GM23248 (cell line): ENCODE data around the gene RHOD.

Experiments used
- EZH2 ChIP-seq: fragments of 200-600 bp; sonication (generic); IDR thresholded peaks from 2 replicates; pipeline ENCODE4 v1.6.1; 2018; ENCODE audit warnings: antibody characterized with exemption, mild to moderate bottlenecking; ENCODE audit not compliant: insufficient read depth, poor library complexity, severe bottlenecking
- EZH2phosphoT487 ChIP-seq: fragments of 200-600 bp; sonication (generic); IDR thresholded peaks from 2 replicates; pipeline ENCODE4 v1.6.1; 2018; ENCODE audit warnings: antibody characterized with exemption, moderate library complexity, mild to moderate bottlenecking, low read depth; ENCODE audit not compliant: insufficient read depth

DNA sequence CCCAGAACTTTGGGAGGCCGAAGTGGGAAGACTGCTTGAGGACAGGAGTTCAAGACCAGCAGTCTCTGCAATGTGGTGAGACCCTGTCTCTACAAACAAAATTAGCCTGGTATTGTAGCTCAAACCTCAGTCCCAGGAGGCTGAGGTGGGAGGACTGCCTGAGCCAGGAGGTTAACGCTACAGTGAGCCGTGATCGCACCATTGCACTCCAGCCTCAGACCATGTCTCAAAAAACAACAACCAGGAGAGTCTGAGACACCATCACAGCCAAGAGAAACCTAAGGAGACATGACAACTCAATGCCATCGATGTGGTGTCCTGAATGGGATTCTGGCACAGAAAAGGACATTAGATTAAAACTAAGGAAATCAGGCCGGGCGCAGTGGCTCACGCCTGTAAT lies 34.1 kb downstream of the RHOD start:
- TF ChIP-seq EZH2phosphoT487 (no peak), EZH2 (no peak)
